HG03064 (cell line): ENCODE results near the gene HOXA13.

Experiments
- ATAC-seq: cut with Tn5 transposase; IDR thresholded peaks from one replicate; pipeline ENCODE4 v1.9.1; 2021; ENCODE audit warnings: low read depth; ENCODE audit not compliant: unreplicated experiment

Gene HOXA13

DNA sequence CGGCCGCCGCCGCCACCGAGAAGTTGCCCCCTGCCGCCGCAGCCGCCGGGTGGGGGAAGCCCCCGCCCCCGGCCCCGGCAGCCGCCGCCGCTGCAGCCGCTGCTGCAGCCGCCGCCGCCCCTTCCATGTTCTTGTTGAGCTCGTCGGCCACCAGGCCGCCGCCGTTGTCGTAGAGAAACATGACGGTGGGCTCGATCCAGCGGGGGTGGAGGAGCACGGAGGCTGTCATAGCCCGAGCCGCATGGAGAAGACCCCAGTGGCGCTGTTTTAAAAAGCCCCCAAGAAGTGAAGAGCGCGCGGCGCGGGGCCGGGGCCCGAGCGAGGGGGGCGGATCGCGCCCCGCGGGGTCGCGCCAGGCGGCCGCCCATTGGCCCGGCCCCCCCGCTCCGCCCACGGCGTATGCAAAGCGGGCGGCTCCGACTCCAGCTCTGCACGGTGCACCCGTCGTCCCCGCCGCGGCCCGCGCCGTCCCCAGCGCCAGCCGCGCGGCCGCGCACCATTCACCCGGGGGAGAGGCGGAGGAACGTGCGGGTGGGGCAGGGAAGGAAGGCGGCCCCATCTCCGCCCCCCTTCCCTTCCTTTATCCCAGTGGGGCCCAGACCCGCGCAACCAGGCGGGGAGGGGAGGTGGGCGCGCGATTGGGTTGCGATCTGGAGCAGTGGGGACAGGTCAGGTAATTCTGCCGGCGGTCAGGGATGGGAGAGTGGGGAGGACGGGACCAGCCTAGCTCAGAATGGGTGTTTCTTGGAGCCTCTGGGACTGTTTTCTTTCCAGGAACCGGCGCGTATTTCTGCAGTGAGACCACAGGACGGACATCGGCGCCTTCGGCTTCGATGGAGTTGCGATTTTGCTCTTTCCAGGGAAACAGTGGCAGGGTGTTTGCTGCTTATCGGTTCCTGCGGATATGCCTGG is at the start of gene HOXA13:
TSS of gene HOXA13 (minus strand) at position 243 of the 912 bp plus-strand sequence. CDS start at position 229, 14 bp downstream.
- no peak for ATAC-seq

DNA sequence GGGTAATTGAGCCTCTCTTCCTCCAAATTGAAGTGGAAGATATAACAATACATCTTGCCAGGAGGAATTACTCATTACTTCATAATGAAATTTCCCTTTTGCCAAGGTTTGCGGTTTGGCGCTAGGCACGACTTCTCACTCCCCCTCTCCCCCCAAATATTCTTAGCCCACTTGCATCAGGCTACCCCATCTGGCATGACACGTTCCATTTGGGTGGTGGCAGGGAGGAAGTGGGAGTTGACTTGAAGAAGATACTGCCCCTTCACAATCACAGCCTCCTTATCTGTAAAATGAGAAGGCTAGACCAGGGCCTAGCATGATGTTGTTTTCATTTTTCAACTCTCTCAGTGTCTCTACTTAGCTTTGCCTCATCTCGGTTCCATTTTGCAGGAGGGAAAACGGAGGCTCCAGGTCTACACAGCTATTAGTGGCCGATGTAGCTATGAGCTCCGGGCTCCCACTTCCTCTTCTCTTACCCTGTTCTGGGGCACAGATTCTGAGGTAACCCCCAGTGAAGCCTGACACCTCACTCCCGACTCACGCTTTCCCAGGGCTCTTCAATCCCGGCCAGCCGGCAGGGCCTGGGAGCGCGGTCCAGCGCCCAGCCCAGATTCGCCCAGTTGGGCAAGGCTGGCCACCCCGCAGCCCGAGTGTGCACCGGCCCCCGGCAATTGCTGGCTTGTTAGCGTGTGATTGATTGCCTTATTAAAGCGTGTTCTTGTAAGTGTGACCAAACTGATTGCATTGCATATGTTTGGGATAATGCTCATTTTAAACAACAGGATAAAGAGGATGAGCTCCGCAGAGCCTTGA is 49.2 kb upstream of the HOXA13 start:
- no peak for ATAC-seq

DNA sequence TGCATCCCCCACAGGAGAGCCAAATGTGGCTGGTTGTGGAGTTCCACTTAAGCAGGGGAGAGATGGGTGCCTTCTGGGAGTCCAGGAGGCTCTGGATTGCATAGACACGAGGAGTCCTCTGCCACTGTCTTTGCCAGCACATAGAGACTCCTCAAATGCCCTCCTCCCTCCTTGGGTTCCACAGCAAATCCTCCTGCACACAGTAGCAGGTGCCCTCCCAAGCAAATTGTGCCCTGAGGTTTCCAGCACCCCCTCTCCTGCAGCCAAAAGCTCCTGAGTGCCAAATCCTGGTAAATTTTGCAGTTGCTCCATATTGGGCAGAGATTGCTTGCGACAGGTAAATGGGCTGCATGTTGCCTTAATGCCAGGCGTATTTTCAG is 48.5 kb upstream of the HOXA13 start:
- no peak for ATAC-seq

DNA sequence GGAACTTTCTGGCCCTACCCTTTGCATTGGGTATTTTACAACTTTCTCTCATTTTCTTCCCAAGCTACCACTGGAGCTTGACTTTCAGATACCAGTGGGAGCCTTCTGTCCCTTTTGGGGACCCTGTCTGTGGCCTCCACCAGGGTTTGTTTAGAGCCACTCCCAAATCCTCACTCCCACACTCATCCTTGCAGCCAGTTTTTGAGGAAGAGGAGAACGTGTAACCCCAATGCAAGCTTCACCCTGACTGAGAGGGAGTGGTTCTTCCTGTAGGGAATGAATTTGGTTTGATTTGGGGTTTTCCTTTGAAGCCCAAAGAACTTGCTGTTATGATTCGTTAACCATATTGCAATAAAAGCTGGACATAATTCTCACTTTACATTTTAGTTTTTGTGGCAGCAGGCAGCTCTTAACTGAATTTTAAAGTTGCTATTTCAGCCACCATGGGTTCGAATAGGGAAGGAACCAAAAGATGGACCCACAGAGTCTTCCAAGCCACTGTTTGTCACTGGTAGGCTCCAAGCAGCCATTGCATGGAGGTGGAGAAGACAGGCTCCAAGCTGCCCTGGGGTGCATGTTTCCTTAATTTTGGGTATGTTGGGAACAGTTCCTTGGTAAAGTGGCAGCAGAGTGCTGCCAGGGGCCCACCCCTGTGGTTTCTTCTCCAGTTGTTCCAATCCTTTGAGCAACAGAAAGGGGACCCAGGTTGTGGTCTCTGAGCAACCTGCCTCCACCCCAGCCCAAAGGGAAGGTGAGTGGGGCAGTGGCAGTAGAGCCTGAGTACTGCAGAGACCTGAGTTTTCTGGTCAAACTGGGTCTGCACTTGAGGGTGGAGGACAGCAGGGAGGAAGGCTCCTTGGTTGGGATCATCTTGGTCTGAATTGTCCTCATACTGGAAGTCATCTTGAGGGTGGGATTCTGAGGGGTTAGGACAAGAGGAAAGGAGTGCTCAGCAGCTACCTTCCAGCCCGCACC is 47.8 kb upstream of the HOXA13 start:
- ATAC-seq = no peak

DNA sequence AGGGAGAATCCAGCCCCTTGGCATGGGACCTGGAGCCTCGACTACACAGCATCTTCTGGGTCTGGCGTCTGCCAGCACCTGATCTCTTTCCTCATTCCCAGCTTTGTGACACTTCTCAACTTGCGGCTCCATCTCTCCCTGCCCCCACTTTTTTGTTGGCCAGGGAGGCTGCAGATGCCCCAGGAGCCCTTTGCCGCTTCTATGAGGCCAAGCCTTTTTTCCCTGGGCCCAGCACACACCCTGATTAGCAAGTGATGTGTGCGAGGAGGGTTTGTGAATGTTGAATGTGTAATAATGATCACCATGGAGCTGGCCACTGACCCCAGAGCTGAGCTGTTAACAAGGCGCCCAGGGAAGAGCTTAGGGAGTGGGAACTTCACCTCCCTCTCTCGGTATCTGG is 47.1 kb upstream of the HOXA13 start:
- no peak for ATAC-seq

DNA sequence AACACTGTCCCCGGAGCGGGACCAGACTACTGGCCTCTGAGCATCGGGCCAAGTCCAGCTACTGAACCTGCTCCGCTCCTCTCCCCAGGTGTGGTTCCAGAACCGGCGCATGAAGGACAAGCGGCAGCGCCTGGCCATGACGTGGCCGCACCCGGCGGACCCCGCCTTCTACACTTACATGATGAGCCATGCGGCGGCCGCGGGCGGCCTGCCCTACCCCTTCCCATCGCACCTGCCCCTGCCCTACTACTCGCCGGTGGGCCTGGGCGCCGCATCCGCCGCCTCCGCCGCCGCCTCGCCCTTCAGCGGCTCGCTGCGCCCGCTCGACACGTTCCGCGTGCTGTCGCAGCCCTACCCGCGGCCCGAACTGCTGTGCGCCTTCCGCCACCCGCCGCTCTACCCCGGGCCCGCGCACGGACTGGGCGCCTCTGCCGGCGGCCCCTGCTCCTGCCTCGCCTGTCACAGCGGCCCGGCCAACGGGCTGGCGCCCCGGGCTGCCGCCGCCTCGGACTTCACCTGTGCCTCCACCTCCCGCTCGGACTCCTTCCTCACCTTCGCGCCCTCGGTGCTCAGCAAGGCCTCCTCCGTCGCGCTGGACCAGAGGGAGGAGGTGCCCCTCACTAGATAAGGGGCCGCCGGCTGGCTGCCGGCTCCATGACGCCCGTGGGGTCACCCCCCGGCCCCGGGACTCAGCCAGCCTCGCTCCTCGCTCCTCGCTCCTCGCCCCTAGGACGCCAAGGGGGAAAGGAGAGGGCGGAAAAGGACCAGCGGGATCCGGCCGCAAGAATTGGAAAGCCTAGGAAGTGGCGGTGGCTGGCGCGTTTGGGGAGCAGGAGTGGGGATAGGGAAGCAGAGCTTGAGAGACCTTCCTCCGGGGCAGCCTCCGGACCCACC is 46.2 kb upstream of the HOXA13 start:
- ATAC-seq = no peak

DNA sequence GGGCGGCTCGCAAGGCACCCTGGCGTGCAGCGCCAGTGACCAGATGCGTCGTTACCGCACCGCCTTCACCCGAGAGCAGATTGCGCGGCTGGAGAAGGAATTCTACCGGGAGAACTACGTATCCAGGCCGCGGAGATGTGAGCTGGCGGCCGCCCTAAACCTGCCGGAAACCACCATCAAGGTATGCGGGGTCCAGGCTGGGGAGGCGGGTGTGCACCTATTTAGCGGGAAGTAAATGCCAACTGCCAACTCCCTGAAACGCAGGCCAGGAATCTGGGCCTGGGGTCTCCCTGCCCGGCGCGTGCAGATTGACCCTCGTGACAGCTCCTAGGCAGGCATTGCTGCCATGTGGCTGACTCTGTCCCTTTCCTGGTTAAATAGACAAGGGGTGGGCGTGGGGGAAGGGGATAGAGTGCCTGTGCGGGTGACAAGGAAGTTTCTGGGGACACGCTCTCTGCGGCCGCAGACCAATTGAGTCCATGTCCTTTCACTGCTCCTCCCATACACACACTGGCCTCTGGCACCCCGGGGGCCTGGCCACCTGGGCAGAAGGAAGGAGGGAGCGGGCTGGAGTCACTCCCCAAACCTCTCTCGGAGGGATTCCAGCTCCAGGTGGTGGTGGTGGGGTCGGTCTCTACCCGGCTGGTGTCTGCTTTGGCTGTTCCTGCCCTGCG is 45.4 kb upstream of the HOXA13 start:
- ATAC-seq = no peak

DNA sequence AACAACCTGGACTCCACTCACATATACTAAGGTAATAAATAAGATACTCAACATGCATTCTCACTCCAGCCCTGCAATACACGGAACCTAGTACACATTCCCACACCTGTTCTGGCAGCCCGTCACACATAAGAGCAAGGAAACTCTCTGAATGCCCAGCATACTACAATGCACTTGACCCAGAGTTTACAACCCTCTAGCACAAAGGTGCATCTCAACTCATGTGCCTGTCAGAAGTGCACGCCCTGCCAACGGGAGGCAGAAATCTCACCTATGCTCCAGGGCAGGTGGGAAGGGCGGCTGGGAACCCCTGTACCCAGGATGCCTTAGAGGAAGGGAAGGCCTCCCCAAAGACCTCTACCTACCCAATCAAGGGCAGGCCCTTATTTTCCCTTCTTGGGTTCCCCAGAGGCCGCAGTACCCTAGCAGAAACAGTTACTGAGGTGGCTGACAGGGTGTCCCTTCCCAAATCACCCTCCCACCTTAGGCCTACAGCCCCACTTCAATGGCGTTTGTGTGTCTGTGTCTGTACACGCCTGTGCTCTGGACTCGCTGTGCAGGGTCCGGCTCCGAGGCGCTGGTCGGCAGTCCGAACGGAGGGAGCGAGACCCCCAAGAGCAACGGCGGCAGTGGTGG is 44.7 kb upstream of the HOXA13 start:
- ATAC-seq = no peak

DNA sequence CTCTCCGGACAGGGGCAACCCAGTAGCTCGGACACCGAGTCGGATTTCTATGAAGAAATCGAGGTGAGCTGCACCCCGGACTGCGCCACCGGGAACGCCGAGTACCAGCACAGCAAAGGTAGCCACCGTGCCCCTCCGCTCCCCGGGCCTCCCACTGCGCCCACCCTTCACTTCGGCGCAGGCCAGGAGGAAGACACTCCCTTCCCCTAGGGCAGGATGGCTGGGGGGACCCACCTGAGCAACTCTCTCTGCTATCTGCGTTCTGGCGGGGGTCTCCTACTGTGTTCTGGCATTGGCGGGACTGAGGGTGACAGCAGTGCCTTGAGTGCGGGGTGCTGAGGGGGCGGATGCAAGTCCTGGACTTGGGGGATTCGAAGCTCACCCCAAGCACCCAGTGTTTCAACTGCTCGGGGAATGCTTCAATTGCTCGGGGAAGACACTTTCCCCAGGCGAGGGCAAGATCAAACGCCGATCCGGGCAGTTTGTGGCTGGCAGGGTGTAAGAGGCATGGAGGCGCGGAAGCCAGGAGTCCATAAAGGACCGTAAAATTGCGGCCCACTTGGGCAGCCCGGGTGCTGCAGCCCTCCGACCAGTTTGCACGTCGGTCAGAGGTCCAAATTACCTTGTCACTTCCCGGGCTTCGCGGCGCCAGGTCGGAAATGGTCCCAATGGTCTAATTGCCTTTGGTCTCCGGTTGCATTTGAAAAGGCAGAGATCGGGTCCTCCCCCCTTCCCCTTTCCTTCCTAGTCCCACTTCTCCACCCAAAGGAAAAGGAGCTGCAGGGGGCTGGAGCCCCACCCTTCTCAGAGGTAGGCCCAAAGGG is 43.7 kb upstream of the HOXA13 start:
- ATAC-seq = no peak

DNA sequence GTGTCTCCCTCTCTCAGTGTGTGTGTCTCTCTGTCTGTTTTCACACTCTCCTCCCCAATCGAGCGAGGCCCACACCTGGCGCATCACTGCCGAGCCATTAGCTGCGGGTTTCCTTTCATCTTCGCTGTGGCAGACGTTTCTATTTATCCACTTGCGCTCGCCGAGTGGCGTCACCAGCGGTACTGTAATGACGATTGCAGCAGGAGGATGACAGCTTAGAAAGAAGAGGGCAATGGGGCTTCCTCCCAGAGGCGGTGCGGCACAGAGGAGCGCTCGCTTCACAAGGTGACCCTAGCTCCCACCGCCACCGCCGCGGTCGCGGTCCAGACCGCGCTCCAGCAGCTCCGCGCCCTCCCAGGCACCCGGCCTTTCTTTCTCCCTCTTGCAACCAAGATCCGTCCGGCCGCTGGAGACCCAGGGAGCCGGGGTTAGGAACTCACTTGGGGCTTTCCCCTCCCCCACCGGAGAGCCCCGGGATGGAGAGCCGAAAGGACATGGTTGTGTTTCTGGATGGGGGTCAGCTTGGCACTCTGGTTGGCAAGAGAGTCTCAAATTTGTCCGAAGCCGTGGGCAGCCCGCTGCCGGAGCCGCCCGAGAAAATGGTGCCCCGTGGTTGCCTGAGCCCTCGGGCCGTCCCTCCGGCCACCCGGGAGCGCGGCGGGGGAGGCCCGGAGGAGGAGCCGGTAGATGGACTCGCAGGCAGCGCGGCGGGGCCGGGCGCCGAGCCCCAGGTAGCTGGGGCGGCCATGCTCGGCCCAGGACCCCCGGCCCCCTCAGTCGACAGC is 42.9 kb upstream of the HOXA13 start, which contains the start of gene EVX1:
TSS of gene EVX1 (plus strand) at position 248 of the 785 bp plus-strand sequence. CDS start at position 477, 229 bp downstream.
- no peak for ATAC-seq

DNA sequence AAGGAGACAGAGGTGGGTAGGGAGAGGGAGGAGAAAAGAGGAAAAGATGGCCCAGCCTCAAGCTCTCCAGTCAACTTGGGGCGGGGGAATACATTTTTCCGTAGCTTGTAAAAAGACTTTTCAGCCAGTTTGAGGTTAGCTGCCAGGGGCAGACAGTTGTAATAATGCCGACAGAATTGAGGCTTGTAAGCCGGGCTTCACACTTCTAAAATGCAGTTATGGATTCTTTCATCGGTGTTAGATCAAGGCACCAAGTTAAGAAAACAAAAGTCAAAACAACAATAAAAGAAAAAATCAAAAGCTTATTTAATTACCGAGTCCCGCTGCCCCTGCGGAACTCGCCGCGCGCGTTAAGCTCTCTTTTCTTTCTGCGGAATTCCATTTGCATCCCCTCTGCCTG is 42.3 kb upstream of the HOXA13 start:
- ATAC-seq = no peak

DNA sequence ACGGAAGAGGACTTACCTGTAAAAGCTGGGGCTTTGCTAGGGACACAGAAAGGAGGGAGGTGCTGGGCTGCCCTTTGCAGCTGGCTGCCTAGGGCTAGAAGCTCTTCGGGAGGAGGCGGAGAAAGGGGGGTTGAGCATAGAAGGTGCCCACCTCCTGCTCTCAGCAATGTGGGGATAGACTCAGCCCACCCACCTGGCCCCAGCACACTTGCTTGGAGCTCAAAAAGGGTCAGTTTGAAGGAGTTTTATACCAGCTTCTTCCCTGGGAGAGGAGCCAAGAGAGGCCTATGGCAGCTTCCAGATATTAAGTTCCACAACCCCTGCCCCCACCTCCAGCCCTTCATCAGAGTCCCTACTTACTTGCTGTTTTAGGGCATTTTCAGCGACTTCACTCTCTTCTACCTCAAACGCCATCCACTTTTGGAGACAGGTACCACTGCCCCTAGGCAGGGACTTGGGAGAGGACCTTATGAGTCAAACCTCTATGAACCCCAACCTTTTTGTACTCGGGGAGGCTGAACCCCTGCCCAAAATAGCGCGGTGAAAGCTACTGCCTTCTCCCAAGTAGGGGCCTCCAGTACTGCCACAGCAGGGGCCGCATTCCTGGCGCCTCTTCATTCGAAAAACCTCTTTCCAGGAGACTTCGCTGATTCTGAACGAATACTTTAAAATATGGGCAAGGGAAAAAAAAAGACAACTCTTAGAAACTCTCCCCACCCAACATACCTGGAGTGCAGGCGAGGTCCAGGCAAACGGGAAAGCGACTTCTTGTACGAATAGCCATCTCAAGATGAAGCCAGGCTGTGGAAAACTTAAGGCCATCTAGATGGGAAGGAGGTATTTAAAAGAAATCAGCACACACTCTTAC is 41.5 kb upstream of the HOXA13 start:
- ATAC-seq = no peak

DNA sequence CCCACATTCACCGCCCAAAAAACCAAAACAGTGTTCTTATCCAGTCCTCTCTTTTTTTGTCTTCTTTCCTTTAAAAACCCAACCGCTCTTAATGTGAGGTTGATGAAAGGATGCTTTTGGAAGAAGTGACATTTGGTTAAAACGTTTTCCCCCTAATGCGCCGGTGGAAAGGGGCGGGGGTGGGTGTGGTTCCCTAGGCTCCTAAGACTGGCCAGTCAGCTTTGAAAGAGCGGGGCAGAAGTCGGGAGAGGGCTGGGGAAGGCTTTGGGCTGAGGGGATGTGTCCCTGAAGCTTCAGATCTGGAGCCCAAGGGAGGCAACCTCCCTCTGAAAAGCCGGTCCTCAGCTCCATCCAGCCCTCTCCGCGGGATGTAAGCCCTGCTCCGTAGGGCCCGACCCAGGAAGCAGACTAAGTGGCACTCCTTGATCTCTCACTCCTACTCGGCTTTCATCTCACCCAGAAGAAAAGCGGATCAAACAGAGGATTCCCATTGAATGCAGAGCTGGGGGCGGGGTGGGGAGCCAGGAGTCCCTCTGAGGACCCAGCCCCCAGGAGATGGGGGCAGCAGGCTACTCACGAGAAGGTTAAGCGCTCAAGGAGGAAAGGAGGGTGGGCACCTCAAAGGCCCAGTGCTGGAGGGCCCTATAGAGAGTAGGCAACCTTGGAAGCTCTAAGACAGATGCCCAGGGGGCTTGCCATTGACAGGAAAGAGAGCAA is 40.3 kb upstream of the HOXA13 start:
- no peak for ATAC-seq

DNA sequence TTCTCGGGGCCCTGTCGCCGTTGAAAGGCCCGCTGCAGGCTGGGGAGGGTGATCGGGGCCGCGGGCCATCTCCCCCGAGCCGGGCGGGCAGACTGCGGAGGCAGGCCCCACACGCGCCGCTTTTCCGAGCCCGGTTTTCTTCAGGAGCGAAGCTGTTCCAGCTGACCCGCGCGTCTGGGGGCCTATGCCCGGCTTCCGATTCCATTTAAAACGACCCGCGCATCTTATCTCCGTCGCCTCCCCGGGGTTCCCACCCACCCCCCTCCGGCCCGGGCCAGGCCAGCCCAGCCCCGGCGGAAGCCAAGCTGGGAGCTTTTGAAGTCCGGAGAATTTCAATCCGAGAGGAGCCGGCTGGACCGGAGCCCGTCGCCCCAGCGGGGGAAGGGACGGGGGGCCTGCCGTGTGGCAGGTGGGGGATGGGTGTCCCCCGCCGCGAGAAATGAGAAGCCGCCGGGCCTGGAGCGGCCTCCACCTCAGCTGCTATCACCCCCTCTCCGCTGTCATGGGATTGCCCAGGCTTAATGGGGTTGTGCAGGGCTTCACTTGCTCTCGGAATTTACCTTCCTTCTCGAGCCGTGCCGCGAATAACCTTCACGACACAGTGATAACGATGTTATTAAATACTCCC is 39.6 kb upstream of the HOXA13 start:
- no peak for ATAC-seq

DNA sequence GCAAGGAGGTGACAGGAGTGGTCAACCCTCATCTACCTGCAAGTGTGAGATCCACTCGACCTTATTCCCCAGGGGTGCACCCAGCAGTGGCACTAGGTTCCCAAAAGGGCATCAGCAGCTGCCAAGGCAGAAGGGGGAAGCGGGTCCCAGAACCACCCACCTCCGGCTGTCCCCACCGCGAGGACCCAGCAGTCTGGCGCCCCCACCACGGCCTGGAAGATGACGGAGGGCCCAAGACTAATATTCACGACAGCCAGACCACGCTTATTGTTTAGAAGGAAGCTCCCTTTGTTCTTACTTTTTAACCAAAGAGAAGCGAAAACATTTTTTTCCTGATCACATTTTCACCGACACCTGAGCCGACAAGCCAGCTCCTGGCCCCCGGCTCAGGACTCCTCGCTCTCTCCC is 39.1 kb upstream of the HOXA13 start:
- no peak for ATAC-seq
